Breast epithelium (tissue), 4 donors: ENCODE data around the gene EVC. TPM values are rescaled to one million over a fixed set of nuclear protein-coding genes. Genes with fewer than 3 reads are reported as not detected.
"Not testable (repeated sequence)": the region's sequence is repeated elsewhere in the genome, so short reads cannot be mapped to it uniquely, and the experiment has no call there.

Source experiments
- DNase-seq, 2 donors: peaks; one replicate each; pipeline ENCODE4 v3.0.0-alpha.2; 2019; ENCODE audit warnings: low spot score in 2 of 2
- H3K27ac ChIP-seq, 2 donors: fragments of 200-600 bp; sonication (generic) in 1 of 2; one replicate each; pipeline ENCODE4 v1.5.1; 2016 to 2019; ENCODE audit warnings: mild to moderate bottlenecking in 1 of 2
- H3K27me3 ChIP-seq, 2 donors: fragments of 200-600 bp; sonication (generic) in 1 of 2; one replicate each; pipeline versions ENCODE4 v1.5.1 to v1.6.0; 2017 to 2019; ENCODE audit warnings: control low read depth in 1 of 2, mild to moderate bottlenecking in 1 of 2
- H3K36me3 ChIP-seq: fragments of 200-600 bp; one replicate; pipeline ENCODE4 v1.5.1; 2019
- H3K4me1 ChIP-seq, 2 donors: fragments of 200-600 bp; sonication (generic); one replicate each; pipeline ENCODE4 v1.5.1; 2016 to 2019; ENCODE audit warnings: control low read depth in 1 of 2
- H3K4me3 ChIP-seq, 3 donors: fragments of 200-600 bp; sonication (generic); 1 replicate in 2 of 3; 2 replicates in 1 of 3; pipeline ENCODE4 v1.5.1; 2016 to 2019; ENCODE audit warnings: mild to moderate bottlenecking in 3 of 3, moderate library complexity in 2 of 3
- H3K9me3 ChIP-seq, 2 donors: fragments of 200-600 bp; sonication (generic) in 1 of 2; one replicate each; pipeline ENCODE4 v1.5.1; 2016 to 2019; ENCODE audit warnings: control low read depth in 1 of 2
- CTCF ChIP-seq, 3 donors: fragments of 450-650 bp; IDR thresholded peaks; one replicate each; pipeline ENCODE4 v1.5.1; 2016 to 2017; ENCODE audit warnings: antibody characterized with exemption in 3 of 3, mild to moderate bottlenecking in 3 of 3, moderate library complexity in 3 of 3
- POLR2A ChIP-seq: fragments of 450-650 bp; IDR thresholded peaks from one replicate; pipeline ENCODE4 v1.6.1; 2016; ENCODE audit warnings: antibody characterized with exemption, mild to moderate bottlenecking, moderate library complexity
- POLR2AphosphoS5 ChIP-seq, 3 donors: sonication (generic); formaldehyde crosslinking; IDR thresholded peaks; one replicate each; pipeline ENCODE4 v1.6.1; 2017; ENCODE audit warnings: antibody characterized with exemption in 3 of 3
- intact Hi-C: fragments of 100-400 bp; cut with DNase I; formaldehyde crosslinking; loops from one replicate; pipeline ENCODE4 v1.15.1; 2023; ENCODE audit warnings: low total_unique reads
- total RNA-seq, 3 donors: library from RNA; depleted of rRNA; stranded (reverse); fragments of >200 nt; gene quantifications; one replicate each; pipeline ENCODE4 v1.1.0, GENCODE V29; 2016

The EVC gene
- total RNA-seq, 3 donors from 2014 or later = 20.0 to 27.5 (median 25.9) TPM

DNA sequence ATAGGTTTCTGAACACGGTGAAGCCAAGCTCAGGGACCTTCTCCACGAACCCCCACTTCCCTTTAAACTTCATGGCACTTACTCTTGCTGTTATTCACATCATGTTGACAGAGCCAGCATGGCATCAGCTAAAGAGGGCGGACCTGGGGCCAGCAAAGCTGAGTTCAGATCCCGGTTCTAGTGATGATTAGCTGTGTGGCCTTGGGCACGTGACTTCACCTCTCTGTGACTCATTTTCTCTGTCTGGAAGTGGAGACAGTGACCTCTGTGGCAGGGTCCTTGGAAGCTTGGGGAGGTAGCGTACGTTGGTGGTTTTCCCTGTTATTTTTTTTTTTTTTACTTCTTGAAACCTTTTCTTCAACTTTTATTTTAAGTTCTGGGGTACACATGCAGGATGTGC lies 13.4 kb downstream of the EVC start:
- no peak overlapping the region for H3K27ac ChIP-seq
- H3K27me3 ChIP-seq = no peaks in the 10 kb centered on the region
- no peak for DNase-seq
- no peak for TF ChIP-seq CTCF (IDR thresholded peaks at IDR 0.05)
- no peak for TF ChIP-seq POLR2A
- TF ChIP-seq POLR2AphosphoS5 (IDR thresholded peaks at IDR 0.05) = no peak
- no peaks in the 10 kb centered on the region for H3K4me1 ChIP-seq
- H3K9me3 ChIP-seq = no peaks in the 10 kb centered on the region
- intact Hi-C loops = no loop called here
- no peaks in the 10 kb centered on the region for H3K36me3 ChIP-seq
- H3K4me3 ChIP-seq = no peak overlapping the region

DNA sequence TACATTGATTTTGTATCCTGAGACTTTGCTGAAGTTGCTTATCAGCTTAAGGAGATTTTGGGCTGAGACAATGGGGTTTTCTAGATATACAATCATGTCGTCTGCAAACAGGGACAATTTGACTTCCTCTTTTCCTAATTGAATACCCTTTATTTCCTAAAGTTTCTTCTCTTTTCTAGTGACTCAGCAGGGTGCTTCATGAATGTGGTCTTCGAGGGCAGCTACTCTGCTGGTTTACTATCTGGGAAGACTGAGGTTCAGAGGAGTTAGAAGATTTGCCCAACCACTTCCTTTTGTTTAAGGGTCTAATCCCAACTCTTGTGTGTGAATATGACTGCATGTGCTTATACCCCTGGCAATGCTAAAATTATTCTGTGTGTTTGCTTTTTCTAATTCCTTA lies 17.4 kb downstream of the EVC start:
- H3K4me1 ChIP-seq, H3K9me3 ChIP-seq, H3K36me3 ChIP-seq, H3K4me3 ChIP-seq, H3K27ac ChIP-seq, DNase-seq, H3K27me3 ChIP-seq, intact Hi-C loops: not testable (repeated sequence)

DNA sequence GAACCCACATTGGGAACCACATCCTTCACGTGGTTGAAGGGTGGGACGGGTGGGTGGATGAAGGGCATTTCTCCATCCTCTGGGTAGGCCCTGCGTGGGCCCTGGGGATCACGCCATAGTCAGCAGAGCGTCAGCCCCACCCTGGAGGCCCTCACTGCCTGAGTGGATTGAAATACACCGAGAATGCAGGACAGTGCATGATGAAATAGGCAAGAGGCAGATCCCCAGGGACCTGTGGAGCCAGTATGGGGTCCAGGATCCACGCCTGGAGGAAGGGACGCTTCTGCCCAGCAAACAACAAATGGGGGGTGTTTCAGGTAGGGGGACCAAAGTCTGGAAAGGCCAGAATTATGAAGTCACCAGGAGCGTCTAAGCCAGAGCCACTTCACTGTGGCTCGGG lies 19.4 kb downstream of the EVC start:
- intact Hi-C loops = no loop called here
- no peak for DNase-seq
- H3K9me3 ChIP-seq = no peaks in the 10 kb centered on the region
- H3K4me3 ChIP-seq = no peak overlapping the region
- TF ChIP-seq POLR2AphosphoS5 (IDR thresholded peaks at IDR 0.05) (no peak), CTCF (IDR thresholded peaks at IDR 0.05) (no peak), POLR2A (no peak)
- H3K27ac ChIP-seq = no peak overlapping the region
- no peaks in the 10 kb centered on the region for H3K4me1 ChIP-seq
- H3K36me3 ChIP-seq = no peaks in the 10 kb centered on the region
- no peaks in the 10 kb centered on the region for H3K27me3 ChIP-seq

DNA sequence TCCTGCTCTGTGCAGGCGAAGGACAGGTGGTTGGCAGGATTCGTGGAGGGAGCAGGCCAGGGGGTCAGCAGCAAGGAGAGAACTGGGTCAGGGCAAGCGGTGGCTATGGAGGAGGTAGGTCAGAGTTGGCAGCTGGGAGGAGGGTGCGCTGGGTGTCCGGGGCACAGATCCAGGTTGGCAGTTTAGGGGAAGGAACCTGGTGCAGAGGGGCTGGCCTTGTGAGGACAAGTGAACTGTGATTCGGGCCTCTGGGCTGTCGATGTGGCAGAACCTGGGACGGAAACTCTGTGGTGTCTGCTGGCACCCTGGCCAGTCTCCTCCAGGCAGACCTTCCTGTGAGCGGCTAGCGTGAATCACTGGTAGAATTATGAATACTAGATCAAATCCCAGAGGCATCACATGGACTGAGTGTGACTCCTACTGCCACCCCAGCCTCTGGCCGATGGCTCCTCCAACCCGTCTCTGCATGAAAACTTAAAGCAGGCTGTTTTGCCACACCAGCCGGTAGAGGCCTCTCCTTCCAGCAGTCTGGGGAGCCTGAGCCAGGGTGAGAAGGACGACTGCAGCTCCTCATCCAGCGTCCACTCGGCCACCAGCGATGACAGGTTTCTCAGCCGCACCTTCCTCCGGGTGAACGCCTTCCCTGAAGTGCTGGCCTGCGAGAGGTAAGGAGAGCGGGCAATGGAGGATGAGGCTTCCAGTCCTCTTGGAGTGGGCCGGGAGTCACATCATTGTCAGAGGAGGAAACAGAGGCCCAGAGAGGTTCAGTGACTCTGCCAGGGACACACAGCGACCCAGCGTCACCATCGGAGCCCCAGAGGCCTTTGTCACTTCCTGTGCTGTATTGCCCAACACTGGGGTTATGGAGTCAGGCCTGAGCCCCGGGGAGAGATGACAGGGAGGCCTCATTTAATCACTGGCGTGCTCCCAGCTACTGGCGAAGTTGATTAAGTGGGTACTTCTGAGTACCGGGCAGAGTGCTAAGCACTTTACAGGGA lies 20.3 kb downstream of the EVC start:
- H3K36me3 ChIP-seq = no peaks in the 10 kb centered on the region
- no peak for TF ChIP-seq POLR2A
- no peak for TF ChIP-seq POLR2AphosphoS5 (IDR thresholded peaks at IDR 0.05)
- no peak for TF ChIP-seq CTCF (IDR thresholded peaks at IDR 0.05)
- H3K4me3 ChIP-seq = no peak overlapping the region
- no peaks in the 10 kb centered on the region for H3K9me3 ChIP-seq
- no peaks in the 10 kb centered on the region for H3K4me1 ChIP-seq
- no peaks in the 10 kb centered on the region for H3K27me3 ChIP-seq
- intact Hi-C loops = no loop called here
- no peak overlapping the region for H3K27ac ChIP-seq
- no peak for DNase-seq

GRCh38 chr4:5732158-5732557 lies 21.2 kb downstream of the EVC start:
- H3K9me3 ChIP-seq = no peaks in the 10 kb centered on the region
- no peaks in the 10 kb centered on the region for H3K36me3 ChIP-seq
- intact Hi-C loops = no loop called here
- TF ChIP-seq POLR2AphosphoS5 (IDR thresholded peaks at IDR 0.05) (no peak), POLR2A (no peak), CTCF (IDR thresholded peaks at IDR 0.05) (no peak)
- no peak for DNase-seq
- H3K27ac ChIP-seq = no peak overlapping the region
- no peaks in the 10 kb centered on the region for H3K27me3 ChIP-seq
- no peak overlapping the region for H3K4me3 ChIP-seq
- no peaks in the 10 kb centered on the region for H3K4me1 ChIP-seq
